Keratinocyte (primary cell): ENCODE measurements around the gene FICD.

Experiments used
- CTCF ChIP-seq, 3 experiments: IDR thresholded peaks in 1 of 3; conservative IDR thresholded peaks in 1 of 3; optimal IDR thresholded peaks in 1 of 3; 2 replicates in 2 of 3; 3 replicates in 1 of 3; pipeline versions ENCODE3 to v1.5.1; 2011; ENCODE audit warnings: low read length in 3 of 3, mild to moderate bottlenecking in 3 of 3, moderate library complexity in 2 of 3, control low read depth in 1 of 3, inconsistent platforms in 1 of 3; ENCODE audit not compliant: insufficient read depth in 2 of 3; ENCODE audit errors: extremely low read depth in 1 of 3
- EZH2 ChIP-seq: IDR thresholded peaks from one replicate; pipeline ENCODE4 v1.6.1; 2012; ENCODE audit warnings: inconsistent platforms, mild to moderate bottlenecking, low read length, moderate library complexity

- TF ChIP-seq EZH2 = no peak
- TF ChIP-seq CTCF (optimal IDR thresholded peaks at IDR 0.05 in 1 of 3, IDR thresholded peaks at IDR 0.05 in 1 of 3, conservative IDR thresholded peaks at IDR 0.05 in 1 of 3; ENCODE audit: extremely low read depth in 1 of 3, insufficient read depth in 2 of 3, low read length in 3 of 3) = peak in 1 of 3 experiments; percentile 15
Measured at GRCh38 chr12:108516511-108517275, 1.6 kb downstream of the FICD start.
